Raji (cell line): ENCODE results near the gene AGTPBP1.

Experiments
- POLR2A ChIP-seq: IDR thresholded peaks from 2 replicates; pipeline ENCODE4 v1.6.1; 2011; ENCODE audit warnings: low read depth, low read length, control low read depth; ENCODE audit not compliant: insufficient read depth

AGTPBP1 gene

DNA sequence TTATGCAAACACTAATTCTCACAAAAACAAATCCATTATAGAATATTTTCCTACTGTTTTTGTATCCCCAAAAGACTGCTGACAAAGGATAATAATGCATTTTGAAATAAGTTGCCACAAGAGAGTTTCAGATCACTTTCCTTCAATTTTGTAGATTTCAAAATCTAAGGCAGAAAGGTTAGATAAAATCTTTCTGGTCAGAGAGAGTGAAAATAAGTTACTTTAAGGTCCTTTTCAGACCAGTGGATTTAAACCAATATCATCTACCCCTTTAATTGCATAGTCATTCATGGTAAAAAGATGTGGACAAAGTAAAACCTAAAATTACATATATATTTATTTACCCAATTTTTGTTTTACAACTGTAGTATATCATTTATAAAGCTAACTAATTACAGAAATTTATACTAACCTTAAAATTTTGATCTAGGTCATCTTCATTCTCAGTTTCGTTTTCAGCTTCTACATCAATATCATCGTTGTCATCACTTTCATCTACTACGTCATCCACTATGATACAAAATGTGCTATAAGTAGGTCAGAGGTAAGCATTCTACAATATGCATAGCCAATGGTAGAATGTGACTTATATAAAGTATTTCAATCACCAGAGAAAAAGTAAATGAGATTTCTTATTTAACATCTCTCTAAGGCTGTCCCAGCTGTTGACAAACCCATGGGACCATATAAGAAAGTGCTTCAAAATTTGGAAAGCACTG is 95.7 kb downstream of the AGTPBP1 start:
- TF ChIP-seq POLR2A: no peak

DNA sequence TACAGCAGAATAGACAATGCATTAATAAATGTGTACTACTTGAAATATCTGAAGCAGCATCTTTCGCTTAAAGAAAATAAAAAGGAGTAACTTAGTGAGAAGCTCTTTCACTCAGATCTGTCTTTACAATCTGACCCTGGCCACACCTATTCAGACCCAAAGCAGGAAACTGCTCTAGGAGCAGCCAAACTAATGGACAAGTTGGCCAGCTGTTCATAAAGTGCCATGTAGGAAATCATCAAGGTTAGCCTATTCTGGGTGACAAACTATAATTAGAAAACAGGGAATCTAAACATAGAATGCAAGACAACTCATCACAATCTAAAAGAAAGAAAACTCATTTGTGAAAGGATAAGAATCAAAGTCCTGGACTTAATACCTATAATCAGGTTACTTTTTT is 101.3 kb downstream of the AGTPBP1 start:
- TF ChIP-seq POLR2A: no peak

- no peak for TF ChIP-seq POLR2A
These were observed 102.0 kb downstream of the AGTPBP1 start for GRCh38 chr9:85639675-85640186.

GRCh38 chr9:85631809-85632208 is 109.9 kb downstream of the AGTPBP1 start:
- TF ChIP-seq POLR2A: no peak

DNA sequence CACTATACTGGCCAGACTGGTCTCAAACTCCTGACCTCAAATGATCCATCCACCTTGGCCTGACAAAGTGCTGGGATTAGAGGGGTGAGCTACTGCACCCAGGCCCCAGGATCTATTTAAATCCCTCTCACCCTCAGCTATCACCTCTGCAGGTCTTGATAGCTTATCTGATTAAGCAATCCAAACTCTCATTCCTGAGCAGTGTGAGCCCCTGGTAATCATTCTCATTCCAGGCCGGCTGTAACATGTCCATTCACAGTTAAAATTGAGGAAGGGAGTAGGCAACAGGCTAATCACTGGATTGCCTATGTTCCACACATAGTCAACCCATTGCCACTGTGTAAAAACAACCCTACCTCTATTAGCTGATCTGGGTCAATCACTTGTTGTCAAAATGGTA is 111.1 kb downstream of the AGTPBP1 start:
- TF ChIP-seq POLR2A: no peak

GRCh38 chr9:85617141-85617670 is 124.5 kb downstream of the AGTPBP1 start:
- TF ChIP-seq POLR2A: no peak

GRCh38 chr9:85615792-85616191 is 126.0 kb downstream of the AGTPBP1 start:
- no peak for TF ChIP-seq POLR2A

DNA sequence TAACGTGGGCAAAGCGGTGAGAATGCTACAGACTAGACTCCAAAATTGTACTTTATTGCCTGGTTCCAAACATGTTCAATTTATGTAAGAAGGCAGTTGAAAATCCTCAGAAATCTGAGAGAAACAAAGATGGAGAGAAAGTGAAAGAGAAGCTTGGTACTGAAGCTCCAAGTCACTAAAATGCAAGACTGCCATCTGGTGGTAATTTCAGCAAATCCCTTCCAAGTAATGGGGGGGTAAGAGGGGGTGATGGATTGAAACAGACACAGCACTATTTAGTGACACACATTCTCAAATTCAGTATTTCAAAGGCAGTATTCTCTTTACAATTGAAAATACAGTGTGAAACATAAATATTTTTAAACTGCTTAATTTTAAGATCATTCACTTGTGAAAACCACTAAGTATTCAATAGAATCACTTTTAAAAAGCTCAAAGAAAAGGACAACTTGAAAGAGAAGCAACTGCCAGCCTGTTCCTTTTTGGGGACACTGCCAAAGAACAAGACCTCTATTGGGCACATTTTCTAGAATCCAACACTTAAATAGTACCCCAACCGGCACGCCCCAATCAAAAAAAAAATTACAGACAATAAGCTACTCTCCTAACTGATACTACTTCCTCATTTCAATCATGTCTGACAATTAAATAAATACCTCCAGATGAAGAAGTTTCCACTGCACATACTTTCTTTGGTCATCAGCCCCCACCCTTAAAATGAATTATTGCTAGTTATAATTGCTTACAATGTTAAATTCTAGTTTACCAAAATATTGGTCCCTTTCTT is 131.5 kb downstream of the AGTPBP1 start:
- no peak for TF ChIP-seq POLR2A

- no peak for TF ChIP-seq POLR2A
These were observed 135.8 kb downstream of the AGTPBP1 start for GRCh38 chr9:85605905-85606304.

GRCh38 chr9:85603936-85604335 is 137.8 kb downstream of the AGTPBP1 start:
- no peak for TF ChIP-seq POLR2A

DNA sequence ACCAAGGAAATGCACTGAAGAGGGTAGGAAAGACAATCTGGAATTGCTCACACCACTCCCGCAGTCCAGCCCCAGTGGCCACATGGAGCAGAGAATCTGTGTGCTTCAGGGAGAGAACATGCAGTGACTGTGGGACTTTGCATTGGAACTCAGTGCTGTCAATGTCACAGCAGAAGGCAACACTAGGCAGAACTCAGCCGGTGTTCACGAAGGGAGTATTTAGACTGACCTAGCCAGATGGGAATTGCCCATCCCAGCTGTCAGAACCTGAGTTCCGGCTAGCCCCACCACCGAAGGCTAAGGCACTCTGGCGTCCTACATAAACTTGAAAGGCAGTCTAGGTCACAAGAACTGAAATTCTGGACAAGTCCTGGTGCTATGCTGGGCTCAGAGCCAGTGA is 139.0 kb downstream of the AGTPBP1 start:
- TF ChIP-seq POLR2A: no peak

GRCh38 chr9:85600675-85601263 is 141.0 kb downstream of the AGTPBP1 start:
- no peak for TF ChIP-seq POLR2A

DNA sequence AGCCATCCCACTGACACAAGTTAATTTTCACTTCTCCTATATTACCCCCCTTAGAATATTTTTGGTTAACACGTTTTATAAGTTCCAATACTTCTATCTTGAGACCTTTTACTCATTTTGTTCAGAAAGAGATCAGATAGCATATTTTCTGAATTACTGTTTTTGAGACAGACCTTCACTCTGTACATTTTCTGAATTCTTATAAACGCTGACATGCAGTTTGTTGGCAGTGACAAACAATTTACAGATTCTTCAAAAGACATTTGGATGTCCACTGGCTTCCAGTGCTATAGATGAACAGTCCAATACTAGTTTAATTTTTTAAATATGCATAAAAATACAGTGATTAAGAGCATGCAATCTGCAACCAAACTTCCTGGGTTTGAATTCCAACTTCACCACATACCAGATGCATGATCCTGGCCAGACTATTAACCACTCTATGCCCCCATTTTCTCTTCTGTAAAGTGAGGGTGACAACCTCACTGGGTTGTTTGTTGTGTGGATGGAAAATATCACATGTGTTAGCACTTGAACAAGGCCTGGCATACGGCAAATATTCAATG is 142.1 kb downstream of the AGTPBP1 start:
- no peak for TF ChIP-seq POLR2A

- TF ChIP-seq POLR2A: no peak
These were observed 147.4 kb downstream of the AGTPBP1 start for GRCh38 chr9:85594316-85594715.

GRCh38 chr9:85586684-85587083 is 155.1 kb downstream of the AGTPBP1 start:
- no peak for TF ChIP-seq POLR2A
